AG09309 (cell line): Measurements from ENCODE around the gene BTBD16.

Source experiments
- DNase-seq: peaks from one replicate; pipeline ENCODE4 v3.0.0-alpha.2; 2010; ENCODE audit warnings: low read depth
- H3K4me3 ChIP-seq: 2 replicates; pipeline ENCODE4 v1.5.1; 2011; ENCODE audit warnings: mild to moderate bottlenecking, low read depth, low read length, moderate library complexity; ENCODE audit not compliant: control insufficient read depth
- TF ChIP-seq, protein P1 (sequence below): IDR thresholded peaks from 2 replicates; pipeline ENCODE4 v1.5.1; 2011; ENCODE audit warnings: mild to moderate bottlenecking, low read depth, low read length, inconsistent platforms; ENCODE audit not compliant: insufficient read depth, control insufficient read depth; ENCODE audit errors: missing control alignments

The BTBD16 gene

DNA sequence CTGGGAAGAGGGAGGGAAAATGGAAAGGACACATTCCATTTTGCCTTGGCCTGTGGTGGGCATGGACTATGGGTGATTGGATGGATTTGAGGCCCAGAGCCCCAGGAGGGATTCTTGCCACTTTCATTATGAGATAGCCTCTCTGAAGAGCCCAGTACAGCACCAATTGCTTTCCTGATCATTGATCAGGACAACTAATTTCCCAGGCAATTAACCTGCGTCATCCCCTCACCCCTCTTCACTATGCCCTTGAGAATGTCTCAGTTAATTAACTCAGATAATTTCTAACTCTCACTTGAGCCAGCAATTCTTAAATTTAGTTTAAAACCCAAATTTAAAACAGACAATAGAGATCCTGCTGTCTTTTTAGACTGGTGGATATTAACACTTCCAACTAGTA, 90.0 kb downstream of the BTBD16 start:
- H3K4me3 ChIP-seq: no peak overlapping the region
- no peak for DNase-seq
- TF ChIP-seq, protein P1, sequence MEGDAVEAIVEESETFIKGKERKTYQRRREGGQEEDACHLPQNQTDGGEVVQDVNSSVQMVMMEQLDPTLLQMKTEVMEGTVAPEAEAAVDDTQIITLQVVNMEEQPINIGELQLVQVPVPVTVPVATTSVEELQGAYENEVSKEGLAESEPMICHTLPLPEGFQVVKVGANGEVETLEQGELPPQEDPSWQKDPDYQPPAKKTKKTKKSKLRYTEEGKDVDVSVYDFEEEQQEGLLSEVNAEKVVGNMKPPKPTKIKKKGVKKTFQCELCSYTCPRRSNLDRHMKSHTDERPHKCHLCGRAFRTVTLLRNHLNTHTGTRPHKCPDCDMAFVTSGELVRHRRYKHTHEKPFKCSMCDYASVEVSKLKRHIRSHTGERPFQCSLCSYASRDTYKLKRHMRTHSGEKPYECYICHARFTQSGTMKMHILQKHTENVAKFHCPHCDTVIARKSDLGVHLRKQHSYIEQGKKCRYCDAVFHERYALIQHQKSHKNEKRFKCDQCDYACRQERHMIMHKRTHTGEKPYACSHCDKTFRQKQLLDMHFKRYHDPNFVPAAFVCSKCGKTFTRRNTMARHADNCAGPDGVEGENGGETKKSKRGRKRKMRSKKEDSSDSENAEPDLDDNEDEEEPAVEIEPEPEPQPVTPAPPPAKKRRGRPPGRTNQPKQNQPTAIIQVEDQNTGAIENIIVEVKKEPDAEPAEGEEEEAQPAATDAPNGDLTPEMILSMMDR: no peak

DNA sequence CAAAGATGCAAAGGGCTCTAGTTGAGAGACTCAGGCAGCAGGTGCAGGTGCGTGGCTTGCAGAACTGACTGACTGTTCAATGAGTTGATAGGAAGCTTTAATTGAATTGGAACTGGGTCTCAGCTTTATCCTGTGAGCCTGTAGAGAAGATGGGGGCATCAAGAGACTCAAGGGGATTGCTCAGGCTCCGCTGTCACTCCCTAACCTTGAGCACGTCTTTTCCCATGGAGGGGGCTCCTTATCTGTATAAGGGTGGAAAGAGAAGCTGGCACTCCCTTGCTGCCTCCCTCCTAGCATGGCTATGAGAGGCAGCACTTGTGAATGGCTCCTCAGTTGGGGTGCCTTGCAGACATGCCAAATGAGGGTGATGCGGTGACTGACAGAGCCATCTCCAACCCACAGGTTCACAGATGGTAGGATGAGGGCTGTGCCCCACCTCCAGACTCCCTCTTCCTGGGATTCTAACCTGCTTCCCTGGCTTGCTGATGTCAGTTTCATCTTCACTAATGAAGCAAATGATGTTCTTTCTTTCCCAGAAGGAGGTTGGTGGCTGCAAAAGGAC, 91.0 kb downstream of the BTBD16 start:
- H3K4me3 ChIP-seq: no peak overlapping the region
- no peak for DNase-seq
- TF ChIP-seq, protein P1: no peak

GRCh38 chr10:122362621-122363020, 91.5 kb downstream of the BTBD16 start:
- no peak for DNase-seq
- TF ChIP-seq, protein P1: no peak
- H3K4me3 ChIP-seq: no peak overlapping the region

DNA sequence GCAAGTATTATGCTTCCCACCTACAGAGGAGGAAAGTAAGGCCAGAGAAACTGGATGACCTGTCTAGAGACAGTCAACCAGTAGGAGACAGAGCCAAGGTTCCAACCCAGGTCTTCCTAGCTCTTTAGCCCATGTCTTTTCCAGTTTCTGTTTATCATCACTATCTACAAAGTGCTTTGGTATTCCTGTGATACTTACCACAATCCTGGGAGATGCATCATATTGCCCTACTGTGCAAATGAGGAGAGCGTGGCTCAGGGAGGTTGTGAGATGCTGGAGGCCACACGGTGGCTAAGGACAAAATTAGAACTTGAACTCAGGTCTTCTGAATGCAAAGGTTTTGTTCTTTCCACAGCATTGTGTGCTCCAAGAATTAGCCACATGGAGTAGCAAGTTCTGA, 92.2 kb downstream of the BTBD16 start:
- no peak overlapping the region for H3K4me3 ChIP-seq
- TF ChIP-seq, protein P1: no peak
- no peak for DNase-seq

DNA sequence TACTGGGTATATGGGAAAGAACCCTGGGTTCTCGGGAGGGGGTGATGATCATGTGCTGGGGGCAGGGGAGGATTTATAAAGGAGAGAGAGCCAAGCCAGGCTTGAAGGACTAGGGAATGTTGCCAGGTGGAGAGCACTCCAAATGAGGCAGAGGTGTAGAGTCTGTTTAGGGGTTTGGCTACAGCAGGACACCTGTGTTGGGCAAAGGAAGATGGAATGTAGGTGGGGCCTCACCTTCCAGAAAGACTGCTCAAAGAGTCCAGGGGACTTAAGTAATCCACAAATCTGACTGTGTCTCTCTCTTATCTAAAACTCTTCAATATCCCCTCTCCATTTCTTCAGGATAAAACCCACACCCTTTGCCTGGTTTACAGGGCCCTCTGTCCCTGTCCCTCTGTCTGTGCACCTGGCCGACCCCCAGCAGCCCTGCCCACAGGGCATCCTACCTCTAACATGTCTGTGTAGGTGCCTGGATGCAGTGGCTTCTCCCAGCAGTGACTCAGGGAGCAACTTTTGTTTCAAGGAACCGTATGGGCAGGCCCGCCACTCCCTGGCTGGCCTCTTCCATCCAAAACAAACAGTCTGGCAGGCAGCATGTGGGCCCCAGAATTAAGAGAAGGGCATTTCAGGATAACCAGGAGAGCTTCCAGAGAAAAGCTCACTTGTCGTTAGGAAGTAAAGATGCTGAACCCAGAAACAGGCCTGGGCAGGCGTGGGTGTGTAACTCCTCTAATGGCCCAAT, 92.8 kb downstream of the BTBD16 start:
- H3K4me3 ChIP-seq: no peak overlapping the region
- DNase-seq: no peak
- TF ChIP-seq, protein P1: no peak

GRCh38 chr10:122368502-122369254, 97.6 kb downstream of the BTBD16 start:
- DNase-seq: no peak
- H3K4me3 ChIP-seq: no peak overlapping the region
- TF ChIP-seq, protein P1: no peak
